Endothelial cell of umbilical vein (primary cell): ENCODE data around the gene AIG1. TPM values are rescaled to one million over a fixed set of nuclear protein-coding genes. Genes with fewer than 3 reads are reported as not detected.

Experiments
- BruUV-seq: library from RNA; stranded (reverse); fragments of 400-500 nt; replicated peaks from 2 replicates; lab custom pipeline; 2021; lab: Mats Ljungman, UMichigan
- CTCF ChIA-PET: fragments of 300-600, 350-600 bp; sonication (Branson Sonifier 250); formaldehyde crosslinking; loops from one replicate; lab custom pipeline; 2021; ENCODE audit warnings: antibody characterized with exemption, inconsistent platforms; lab: Charles Lee
- POLR2A ChIA-PET: fragments of 300-600, 350-600 bp; sonication (Branson Sonifier 250); formaldehyde crosslinking; loops from one replicate; lab custom pipeline; 2021; ENCODE audit warnings: antibody characterized with exemption, inconsistent platforms; lab: Charles Lee
- DNase-seq: peaks from one replicate; pipeline ENCODE4 v3.0.0-alpha.2; 2011; ENCODE audit warnings: low read depth, low spot score
- FAIRE-seq: peaks from 2 replicates; lab custom pipeline; 2011; peaks lifted over from hg19 to GRCh38; lab: Jason Lieb, UNC
- H2AFZ ChIP-seq: 2 replicates; pipeline ENCODE4 v1.6.0; 2012; ENCODE audit warnings: low read depth, low read length, control low read depth, inconsistent platforms
- H3K27ac ChIP-seq: 2 replicates; pipeline ENCODE4 v1.5.1; 2011; ENCODE audit warnings: low read depth, mild to moderate bottlenecking, control low read depth, low read length, moderate library complexity; ENCODE audit not compliant: insufficient read depth
- H3K27me3 ChIP-seq, 2 experiments: 2 replicates each; pipeline versions ENCODE4 v1.6.0 to v1.6.1; 2011; ENCODE audit warnings: low read length in 2 of 2, mixed read lengths in 1 of 2; ENCODE audit not compliant: control insufficient read depth in 2 of 2, insufficient read depth in 2 of 2
- H3K36me3 ChIP-seq, 2 experiments: 2 replicates in 1 of 2; 3 replicates in 1 of 2; pipeline ENCODE4 v1.5.1; 2011; ENCODE audit warnings: low read length in 2 of 2, mild to moderate bottlenecking in 1 of 2, moderate library complexity in 1 of 2; ENCODE audit not compliant: control insufficient read depth in 2 of 2, insufficient read depth in 2 of 2; ENCODE audit errors: extremely low read depth in 1 of 2
- H3K4me1 ChIP-seq: 3 replicates; pipeline ENCODE4 v1.5.1; 2011; ENCODE audit warnings: mild to moderate bottlenecking, low read length; ENCODE audit not compliant: control insufficient read depth, insufficient read depth; ENCODE audit errors: extremely low read depth
- H3K4me2 ChIP-seq: 2 replicates; pipeline ENCODE4 v1.6.1; 2011; ENCODE audit warnings: low read length, control low read depth, mixed read lengths; ENCODE audit not compliant: insufficient read depth
- H3K4me3 ChIP-seq, 3 experiments: fragments of 200-600 bp in 1 of 3; sonication (generic), shearing (Covaris generic) in 1 of 3; replicated peaks in 1 of 3; 2 replicates each; pipeline ENCODE4 v1.5.1; 2011 to 2016; ENCODE audit warnings: control low read depth in 3 of 3, low read length in 3 of 3, mild to moderate bottlenecking in 2 of 3, inconsistent platforms in 1 of 3, low read depth in 1 of 3, moderate library complexity in 1 of 3; ENCODE audit not compliant: insufficient read depth in 1 of 3
- H3K79me2 ChIP-seq: 2 replicates; pipeline ENCODE4 v1.6.0; 2012; ENCODE audit warnings: low read length, inconsistent platforms; ENCODE audit not compliant: control insufficient read depth, insufficient read depth
- H3K9ac ChIP-seq: replicated peaks from 2 replicates; pipeline ENCODE3; 2011; ENCODE audit warnings: low read length, control low read depth; ENCODE audit not compliant: insufficient read depth; ENCODE audit errors: extremely low read depth
- H3K9me1 ChIP-seq: replicated peaks from 3 replicates; pipeline ENCODE4 v1.6.0; 2011; ENCODE audit warnings: mild to moderate bottlenecking, low read length; ENCODE audit not compliant: control insufficient read depth, insufficient read depth; ENCODE audit errors: extremely low read depth
- H3K9me3 ChIP-seq: replicated peaks from 2 replicates; pipeline ENCODE4 v1.5.1; 2012; ENCODE audit warnings: low read length, inconsistent platforms; ENCODE audit not compliant: control insufficient read depth, insufficient read depth
- H4K20me1 ChIP-seq: replicated peaks from 2 replicates; pipeline ENCODE3; 2011; ENCODE audit warnings: mild to moderate bottlenecking, low read length; ENCODE audit not compliant: control insufficient read depth, insufficient read depth; ENCODE audit errors: extremely low read depth
- FOS ChIP-seq: IDR thresholded peaks from 2 replicates; pipeline ENCODE4 v1.6.1; 2011; ENCODE audit warnings: mild to moderate bottlenecking, low read length, moderate library complexity, borderline replicate concordance; ENCODE audit not compliant: insufficient read depth
- GATA2 ChIP-seq: IDR thresholded peaks from 2 replicates; pipeline ENCODE4 v1.7.0; 2011; ENCODE audit warnings: low read depth, mild to moderate bottlenecking, moderate library complexity, mixed read lengths, low read length; ENCODE audit not compliant: insufficient read length, insufficient read depth
- JUN ChIP-seq: IDR thresholded peaks from 2 replicates; pipeline ENCODE4 v1.6.1; 2011; ENCODE audit warnings: borderline replicate concordance, low read depth; ENCODE audit not compliant: insufficient read length, insufficient read depth
- MYC ChIP-seq: IDR thresholded peaks from one replicate; pipeline ENCODE4 v1.6.1; 2011; ENCODE audit warnings: mild to moderate bottlenecking, low read depth, low read length
- dilution Hi-C: fragments of 300-500 bp; cut with MboI; formaldehyde crosslinking; loops from one replicate; pipeline ENCODE4 v1.15.0; 2019; ENCODE audit warnings: low sequenced_read_pairs; ENCODE audit not compliant: extremely low pct_ligation_motif_present
- intact Hi-C: fragments of 100-400 bp; cut with micrococcal nuclease; formaldehyde crosslinking; loops from one replicate; pipeline ENCODE4 v1.10.0; 2022
- polyA plus RNA-seq, 4 experiments: library from polyadenylated mRNA; depleted of rRNA in 3 of 4; stranded (reverse) in 3 of 4; unstranded in 1 of 4; fragments of >200 nt; gene quantifications; 2 replicates each; pipeline versions ENCODE4 v1.2.1 to v1.2.3, GENCODE V29; 2011 to 2012; ENCODE audit warnings: missing spikeins in 1 of 4
- total RNA-seq: library from RNA; stranded (reverse); gene quantifications from 2 replicates; pipeline ENCODE4 v1.2.3, GENCODE V29; 2021

The AIG1 gene
- total and polyA plus RNA-seq, 2 donors (not counting 3 experiments of a cell fraction or from before 2014, with no cell fraction given): 17.7 to 22.7 TPM

- no peaks in the 10 kb centered on the region for H3K36me3 ChIP-seq
- no peak overlapping the region for H3K27ac ChIP-seq
- no peak overlapping the region for H3K4me2 ChIP-seq
- dilution Hi-C loops: no loop called here
- H3K9me3 ChIP-seq: no peaks in the 10 kb centered on the region
- intact Hi-C loops: no loop called here
- H3K4me3 ChIP-seq: no peak overlapping the region
- no TSS peak for BruUV-seq
- no peaks in the 10 kb centered on the region for H3K9me1 ChIP-seq
- H4K20me1 ChIP-seq: no peaks in the 10 kb centered on the region
- ChIA-PET POLR2A (no interaction called here), CTCF (no interaction called here)
- no peaks in the 10 kb centered on the region for H3K79me2 ChIP-seq
- no peaks in the 10 kb centered on the region for H3K27me3 ChIP-seq
- no peak for FAIRE-seq
- no peak for DNase-seq
- H3K9ac ChIP-seq: no peak overlapping the region
- TF ChIP-seq FOS (no peak), GATA2 (no peak)
- H3K4me1 ChIP-seq: no peaks in the 10 kb centered on the region
- H2AFZ ChIP-seq: no peak overlapping the region
Observed at GRCh38 chr6:143115728-143116127, 55.0 kb downstream of the AIG1 start.

- no peaks in the 10 kb centered on the region for H3K9me1 ChIP-seq
- no peaks in the 10 kb centered on the region for H3K27me3 ChIP-seq
- no peak overlapping the region for H3K27ac ChIP-seq
- dilution Hi-C loops (no loop called here), intact Hi-C loops (no loop called here)
- TF ChIP-seq MYC (no peak), JUN (no peak)
- H3K36me3 ChIP-seq: no peaks in the 10 kb centered on the region
- H3K4me1 ChIP-seq: no peaks in the 10 kb centered on the region
- H3K4me2 ChIP-seq: no peak overlapping the region
- DNase-seq (no peak), FAIRE-seq (no peak)
- H3K9ac ChIP-seq: no peak overlapping the region
- ChIA-PET POLR2A (no interaction called here), CTCF (no interaction called here)
- H4K20me1 ChIP-seq: no peaks in the 10 kb centered on the region
- H3K4me3 ChIP-seq: no peak overlapping the region
- H2AFZ ChIP-seq: no peak overlapping the region
- no peaks in the 10 kb centered on the region for H3K9me3 ChIP-seq
- BruUV-seq: no TSS peak
- H3K79me2 ChIP-seq: no peaks in the 10 kb centered on the region
Observed at GRCh38 chr6:143117108-143117507, 56.4 kb downstream of the AIG1 start.
